SW480 (cell line): ENCODE results near the gene TRPT1.

Experiments
- DNase-seq: peaks from one replicate; pipeline ENCODE4 v3.0.0-alpha.2; 2016; ENCODE audit warnings: low spot score

Gene TRPT1

GRCh38 chr11:64207256-64208085, 18.5 kb downstream of the TRPT1 start:
- DNase-seq: no peak

- no peak for DNase-seq
These were observed 19.3 kb downstream of the TRPT1 start, which contains the start of gene FERMT3 for GRCh38 chr11:64206457-64207255. FERMT3 (plus strand) TSS chr11:64206721; CDS start chr11:64207365, 644 bp downstream.

DNA sequence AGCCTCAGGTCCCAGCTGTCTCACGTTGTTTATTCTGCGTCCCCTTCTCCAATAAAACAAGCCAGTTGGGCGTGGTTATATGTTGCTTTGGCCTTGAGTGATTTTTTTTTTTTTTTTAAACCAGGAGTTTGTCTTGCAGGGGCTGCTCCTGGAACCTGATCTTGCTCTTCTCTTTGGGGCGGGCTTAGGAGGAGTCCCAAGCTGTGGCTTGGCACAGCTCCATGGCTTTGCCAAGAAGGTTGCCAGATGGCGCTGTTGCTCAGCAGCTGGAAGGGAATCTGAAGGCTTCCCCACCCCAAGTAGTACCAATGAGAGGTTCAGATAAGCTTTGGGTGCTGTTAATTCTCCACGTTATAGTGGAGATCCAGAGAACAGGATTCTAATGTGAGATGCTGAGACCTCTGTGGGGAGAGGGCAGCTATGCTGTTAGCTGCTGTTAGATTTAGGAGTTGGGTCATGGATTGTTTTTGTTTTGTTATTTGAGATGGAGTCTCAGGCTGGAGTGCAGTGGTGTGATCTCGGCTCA, 21.5 kb downstream of the TRPT1 start:
- peak; percentile 79 for DNase-seq

GRCh38 chr11:64204080-64204440, 21.9 kb downstream of the TRPT1 start:
- no peak for DNase-seq

GRCh38 chr11:64203421-64204079, 22.4 kb downstream of the TRPT1 start:
- DNase-seq: no peak

GRCh38 chr11:64202992-64203391, 23.0 kb downstream of the TRPT1 start:
- DNase-seq: no peak

GRCh38 chr11:64201543-64201942, 24.4 kb downstream of the TRPT1 start:
- DNase-seq: no peak

GRCh38 chr11:64198511-64198910, 27.5 kb downstream of the TRPT1 start:
- no peak for DNase-seq

- DNase-seq: no peak
These were observed 29.4 kb downstream of the TRPT1 start for GRCh38 chr11:64196626-64197025.

DNA sequence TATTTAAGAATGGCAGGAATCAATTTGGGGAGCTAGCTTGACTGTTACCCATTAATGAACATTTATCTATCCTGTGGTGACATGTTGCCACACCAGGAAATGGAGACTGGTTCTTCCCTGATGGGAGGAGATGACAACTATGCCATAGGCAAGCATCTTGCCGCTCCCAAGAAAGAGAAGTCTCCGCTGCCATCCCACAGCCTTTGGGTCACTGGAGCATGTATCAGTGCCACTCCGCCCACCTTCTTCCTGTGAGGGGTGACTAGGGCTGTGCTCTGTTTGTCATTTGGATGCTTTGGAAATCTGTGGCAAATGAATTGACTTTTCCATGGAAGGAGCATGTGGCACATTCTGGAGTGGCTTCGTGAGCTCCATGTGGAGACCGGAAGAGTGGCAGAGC, 33.6 kb downstream of the TRPT1 start:
- no peak for DNase-seq

DNA sequence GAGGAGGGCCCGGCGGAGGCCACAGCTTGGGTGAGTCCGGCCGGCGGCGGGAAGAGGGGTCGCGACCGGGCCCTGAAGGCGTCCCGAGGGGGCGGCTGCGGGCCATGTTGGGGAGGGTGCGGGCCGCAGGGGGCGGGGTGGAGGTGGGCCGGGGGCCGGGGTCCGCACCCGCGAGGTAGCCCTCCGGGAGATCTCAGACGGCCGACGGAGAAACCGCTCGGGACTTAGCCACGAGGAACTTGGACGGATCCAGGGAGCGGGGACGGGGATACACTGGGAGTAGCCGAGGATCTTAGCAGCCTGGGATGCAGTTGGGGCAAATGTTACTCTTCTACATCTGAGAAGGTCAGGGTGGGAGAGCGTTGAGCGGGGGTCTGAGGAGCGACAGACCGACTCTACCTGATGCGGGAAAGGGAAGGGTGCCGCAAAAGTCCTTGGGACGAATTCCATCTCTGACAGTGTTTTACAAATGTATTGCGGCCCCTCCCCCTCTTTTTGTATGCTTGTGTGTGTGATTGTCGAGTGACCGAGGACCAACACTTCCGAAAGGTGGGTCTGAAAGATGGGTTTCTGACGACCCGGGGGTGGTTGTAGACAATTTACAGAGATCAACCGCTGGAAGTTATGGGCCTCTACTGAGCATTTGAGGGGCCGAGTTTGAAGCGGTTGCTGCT, 39.4 kb downstream of the TRPT1 start:
- DNase-seq: no peak

DNA sequence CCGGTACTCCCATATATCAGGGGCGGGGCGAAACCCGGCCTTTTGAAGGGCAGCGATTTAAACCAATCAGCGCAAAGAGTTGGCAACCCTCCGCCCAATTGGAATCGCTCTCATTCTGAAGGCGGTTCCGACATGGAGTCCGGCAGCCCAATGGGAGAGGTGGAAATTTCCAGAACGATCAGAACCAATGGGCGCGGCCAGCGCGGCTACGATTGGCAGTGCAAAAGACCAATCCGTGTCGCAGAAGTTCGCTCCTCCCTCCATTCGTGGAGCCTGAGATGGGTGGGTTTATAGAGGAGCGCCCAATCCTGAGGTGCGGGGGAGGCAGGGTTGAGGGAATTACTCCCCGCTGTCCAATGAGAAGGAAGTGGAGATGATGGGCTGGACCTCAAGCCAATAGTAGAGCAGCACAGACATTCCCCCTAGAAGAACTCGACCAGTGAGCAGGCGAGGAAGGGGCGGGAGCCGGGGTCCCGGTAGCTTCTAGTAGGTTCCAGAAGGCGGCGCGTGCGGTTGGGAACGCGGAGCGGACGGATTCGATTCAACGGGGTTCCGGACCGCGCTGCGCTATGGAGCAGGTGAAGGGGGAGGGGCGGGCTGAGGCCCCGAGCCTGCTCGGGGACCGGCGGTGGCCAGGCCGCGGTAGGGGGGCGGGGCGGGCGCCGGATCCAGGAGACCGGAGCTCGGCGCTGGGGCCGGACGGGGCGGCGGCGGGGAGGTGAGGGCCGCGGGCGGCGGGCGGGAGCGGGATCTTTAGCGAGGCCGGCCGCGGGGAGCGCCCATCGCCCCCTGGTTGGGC, 40.1 kb downstream of the TRPT1 start, which contains the start of gene STIP1:
STIP1 (plus strand) TSS at position 479 of the 799 bp plus-strand sequence; CDS start at position 570, 91 bp downstream.
- DNase-seq: peak; percentile 100

GRCh38 chr11:64185175-64185692, 40.8 kb downstream of the TRPT1 start:
- DNase-seq: peak; percentile 83

DNA sequence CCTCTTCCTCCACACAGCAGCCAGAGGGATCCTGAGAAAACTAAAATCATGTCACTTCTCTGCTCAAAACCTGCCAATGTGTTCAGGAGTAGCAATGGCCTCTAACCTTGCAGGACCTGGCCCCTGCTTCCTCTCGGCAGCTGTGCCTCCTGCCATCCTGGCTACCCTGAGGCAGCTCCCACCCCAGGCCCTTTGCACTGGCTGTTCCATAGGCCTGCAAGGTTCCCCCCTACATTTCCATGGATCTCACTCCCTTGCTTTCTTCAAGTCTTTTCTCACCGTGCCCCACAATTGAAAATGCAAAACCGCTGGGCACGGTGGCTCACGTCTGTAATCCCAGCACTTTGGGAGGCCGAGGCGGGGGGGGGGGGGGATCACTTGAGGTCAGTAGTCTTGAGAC, 42.1 kb downstream of the TRPT1 start:
- no peak for DNase-seq

DNA sequence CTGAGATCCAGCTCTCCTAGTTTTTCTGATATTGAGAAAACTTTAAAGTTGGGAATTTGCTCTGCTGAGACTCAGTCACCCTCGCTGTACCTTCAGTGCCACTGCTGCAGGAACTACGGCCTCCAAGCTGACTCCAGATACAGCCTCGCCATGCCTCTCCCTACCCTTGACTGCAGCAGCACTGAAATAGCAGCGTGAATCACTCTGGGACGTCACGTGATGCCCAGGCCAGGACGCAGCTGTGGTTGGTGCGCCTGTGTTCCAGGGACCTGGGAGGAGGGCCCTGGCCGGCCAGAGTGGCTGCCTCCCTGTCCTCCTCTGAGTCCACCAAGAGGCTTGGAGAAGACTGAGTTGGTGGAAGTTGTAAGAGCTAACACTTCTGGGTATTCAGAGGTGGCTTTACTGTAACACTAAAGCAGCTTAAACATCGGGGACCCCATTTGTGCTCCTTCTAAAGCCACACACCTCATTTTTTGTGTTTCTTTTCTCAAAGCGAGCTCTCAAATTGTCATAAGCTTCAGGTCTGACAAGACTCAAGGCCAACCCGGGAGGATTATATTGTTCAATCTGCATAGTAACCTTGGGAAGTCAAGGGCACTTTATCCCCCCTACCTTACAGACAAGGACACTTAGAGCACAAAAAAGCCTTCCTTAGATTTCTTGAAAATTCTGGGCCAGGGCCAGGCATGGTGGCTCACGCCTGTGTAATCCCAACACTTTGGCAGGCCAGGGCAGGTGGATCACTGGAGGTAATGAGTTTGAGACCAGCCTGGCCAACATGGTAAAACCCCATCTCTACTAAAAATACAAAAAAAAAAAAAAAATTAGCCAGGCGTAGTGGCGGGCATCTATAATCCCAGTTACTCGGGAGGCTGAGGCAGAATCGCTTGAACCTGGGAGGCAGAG, 44.2 kb downstream of the TRPT1 start:
- peak; percentile 91 for DNase-seq

DNA sequence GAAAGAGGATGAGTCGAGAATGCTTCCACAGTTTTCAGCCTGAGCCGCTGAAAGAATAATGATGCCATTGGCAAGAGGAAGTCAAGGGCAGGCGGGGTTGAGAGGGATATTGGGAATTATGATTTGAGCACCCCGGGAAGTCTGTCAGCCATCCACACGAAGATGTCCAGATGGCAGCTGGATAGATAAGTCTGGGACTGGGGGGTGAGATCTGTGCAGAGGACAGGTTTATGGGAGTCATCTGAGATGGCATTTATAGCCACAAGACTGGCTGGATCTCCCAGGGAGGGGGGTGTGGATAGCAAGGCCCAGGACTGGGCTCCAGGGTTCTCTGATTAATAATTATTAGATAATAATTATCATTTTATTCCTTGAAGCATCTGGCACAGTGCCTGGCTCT, 45.1 kb downstream of the TRPT1 start:
- DNase-seq: no peak

- DNase-seq: no peak
These were observed 46.9 kb downstream of the TRPT1 start for GRCh38 chr11:64178951-64179639.

DNA sequence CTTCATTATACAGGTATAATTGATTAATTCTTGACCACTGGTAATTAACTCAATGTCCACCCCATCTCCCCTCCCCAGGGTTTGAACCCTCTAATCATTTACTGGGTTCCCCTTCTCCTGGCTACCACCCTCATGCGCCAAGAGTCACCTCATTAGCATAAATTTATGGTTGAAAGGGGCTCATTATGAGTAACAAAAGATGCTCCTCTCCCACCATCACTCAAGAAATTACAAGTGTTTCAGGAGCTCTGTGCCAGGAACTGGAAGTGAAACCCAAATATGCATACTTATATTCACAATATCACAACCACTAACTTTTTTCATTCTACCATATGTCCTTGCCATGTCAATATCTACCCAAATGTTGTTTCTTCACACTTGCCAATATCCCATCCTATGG, 47.8 kb downstream of the TRPT1 start:
- no peak for DNase-seq

DNA sequence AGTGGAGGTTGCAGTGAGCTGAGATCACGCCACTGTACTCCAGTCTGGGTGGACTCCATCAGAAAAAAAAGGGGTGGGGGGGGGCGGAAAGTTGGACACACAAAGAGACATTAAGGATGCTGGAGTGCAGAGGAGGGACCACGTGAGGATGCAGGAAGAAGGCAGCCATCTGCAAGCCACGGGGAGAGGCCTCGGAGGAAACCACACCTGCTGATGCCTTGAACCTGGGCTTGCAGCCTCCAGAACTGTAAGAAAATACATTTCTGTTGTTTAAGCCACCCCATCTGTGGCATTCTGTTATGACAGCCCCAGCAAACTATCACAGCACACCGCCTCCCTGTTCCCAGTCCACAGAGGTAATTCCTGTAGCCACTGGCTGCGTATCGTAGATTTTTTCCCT, 49.2 kb downstream of the TRPT1 start:
- no peak for DNase-seq
